Right lung (tissue), 5 donors: ENCODE results near the gene NTNG1. TPM values are rescaled to one million over a fixed set of nuclear protein-coding genes. Genes with fewer than 3 reads are reported as not detected.

ENCODE experiments used
- DNase-seq, 2 donors: peaks; one replicate each; pipeline ENCODE4 v3.0.0-alpha.2; 2013
- polyA plus RNA-seq, 5 donors: library from polyadenylated mRNA; unstranded; fragments of 120-200 nt; gene quantifications; one replicate each; pipeline versions ENCODE4 v1.2.1 to v1.2.3, GENCODE V29; 2013; ENCODE audit warnings: inconsistent platforms in 1 of 5, low replicate concordance in 1 of 5; ENCODE audit not compliant: insufficient read length in 5 of 5, insufficient read depth in 1 of 5

Gene NTNG1
- polyA plus RNA-seq, 5 donors = 20.7 to 28.0 (median 24.2) TPM

GRCh38 chr1:107451715-107452114, 310.9 kb downstream of the NTNG1 start:
- DNase-seq = no peak

GRCh38 chr1:107454791-107455190, 314.0 kb downstream of the NTNG1 start:
- no peak for DNase-seq

- no peak for DNase-seq
These were observed 317.1 kb downstream of the NTNG1 start for GRCh38 chr1:107457989-107458388.

- no peak for DNase-seq
These were observed 318.5 kb downstream of the NTNG1 start for GRCh38 chr1:107459204-107459904.

- no peak for DNase-seq
These were observed 319.2 kb downstream of the NTNG1 start for GRCh38 chr1:107460035-107460434.

GRCh38 chr1:107464827-107465226, 324.0 kb downstream of the NTNG1 start:
- DNase-seq = no peak

GRCh38 chr1:107467286-107467685, 326.4 kb downstream of the NTNG1 start:
- no peak for DNase-seq

GRCh38 chr1:107467811-107468210, 327.0 kb downstream of the NTNG1 start:
- DNase-seq = no peak

- DNase-seq = no peak
These were observed 332.2 kb downstream of the NTNG1 start for GRCh38 chr1:107473065-107473464.

GRCh38 chr1:107474877-107475612, 334.2 kb downstream of the NTNG1 start:
- no peak for DNase-seq

- DNase-seq = no peak
These were observed 336.4 kb downstream of the NTNG1 start for GRCh38 chr1:107477233-107477632.

GRCh38 chr1:107479865-107480350, 339.1 kb downstream of the NTNG1 start:
- DNase-seq = no peak

GRCh38 chr1:107480548-107481415, 339.9 kb downstream of the NTNG1 start:
- no peak for DNase-seq

GRCh38 chr1:107481756-107482384, 341.0 kb downstream of the NTNG1 start:
- DNase-seq = peak in 1 of 2 donors; percentile 23

- no peak for DNase-seq
These were observed 343.1 kb downstream of the NTNG1 start for GRCh38 chr1:107483949-107484348.

GRCh38 chr1:107486349-107486748, 345.5 kb downstream of the NTNG1 start:
- no peak for DNase-seq

- no peak for DNase-seq
These were observed 346.7 kb downstream of the NTNG1 start for GRCh38 chr1:107487506-107487905.

- DNase-seq = no peak
These were observed 350.7 kb downstream of the NTNG1 start for GRCh38 chr1:107491582-107491981.

GRCh38 chr1:107493111-107493716, 352.4 kb downstream of the NTNG1 start:
- no peak for DNase-seq

GRCh38 chr1:107494061-107494460, 353.2 kb downstream of the NTNG1 start:
- DNase-seq = no peak

GRCh38 chr1:107496002-107496401, 355.2 kb downstream of the NTNG1 start:
- no peak for DNase-seq
